ENCODE results near the gene TMPRSS11F.

TMPRSS11F gene

DNA sequence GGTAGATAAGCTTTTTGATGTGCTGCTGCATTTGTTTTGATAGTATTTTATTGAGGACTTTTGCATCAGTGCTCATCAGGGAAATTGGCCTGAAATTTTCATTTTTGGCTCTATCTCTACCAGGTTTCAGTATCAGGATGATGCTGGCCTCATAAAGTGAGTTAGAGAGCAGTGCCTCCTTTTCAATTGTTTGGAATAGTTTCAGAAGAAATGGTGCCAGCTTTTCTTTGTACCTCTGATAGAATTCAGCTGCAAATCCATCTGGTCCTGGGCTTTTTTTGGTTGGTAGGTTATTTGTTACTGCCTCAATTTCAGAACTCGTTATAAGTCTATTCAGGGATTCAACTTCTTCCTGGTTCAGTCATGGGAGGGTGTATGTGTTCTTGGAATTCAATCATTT lies 15.6 kb upstream of the TMPRSS11F start:
- in situ Hi-C loops (cut with HindIII; ENCODE audit: low pct_unique_long_range_greater_than_20kb, low sequenced_read_pairs) = no loop called here
- no peak for TF ChIP-seq JUND (IDR thresholded peaks at IDR 0.05; ENCODE audit: low read depth)
- no peak for DNase-seq (ENCODE audit: low read depth in 1 of 2, low spot score in 1 of 2)

DNA sequence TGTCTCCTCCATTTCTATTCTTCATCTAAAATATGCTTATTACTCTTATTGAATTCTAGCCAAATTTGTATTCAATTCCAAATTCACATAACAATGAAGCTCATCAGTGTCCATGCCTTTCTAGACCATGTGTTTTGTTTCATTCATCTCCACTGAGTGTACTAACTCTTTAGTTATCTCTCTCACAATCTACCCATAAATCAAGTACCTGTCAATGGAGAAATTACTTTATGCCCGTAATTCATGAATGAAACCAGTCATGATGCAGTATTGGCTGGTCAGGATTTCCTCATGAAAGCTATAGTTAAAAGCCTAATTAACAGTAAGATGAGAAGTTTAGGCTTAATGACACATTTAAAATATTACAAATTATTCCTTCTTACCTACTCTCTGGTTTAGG lies 12.2 kb upstream of the TMPRSS11F start:
- no peak for DNase-seq (ENCODE audit: low read depth in 1 of 2, low spot score in 1 of 2)
- no peak for TF ChIP-seq JUND (IDR thresholded peaks at IDR 0.05; ENCODE audit: low read depth)
- in situ Hi-C loops (cut with HindIII; ENCODE audit: low pct_unique_long_range_greater_than_20kb, low sequenced_read_pairs) = no loop called here

DNA sequence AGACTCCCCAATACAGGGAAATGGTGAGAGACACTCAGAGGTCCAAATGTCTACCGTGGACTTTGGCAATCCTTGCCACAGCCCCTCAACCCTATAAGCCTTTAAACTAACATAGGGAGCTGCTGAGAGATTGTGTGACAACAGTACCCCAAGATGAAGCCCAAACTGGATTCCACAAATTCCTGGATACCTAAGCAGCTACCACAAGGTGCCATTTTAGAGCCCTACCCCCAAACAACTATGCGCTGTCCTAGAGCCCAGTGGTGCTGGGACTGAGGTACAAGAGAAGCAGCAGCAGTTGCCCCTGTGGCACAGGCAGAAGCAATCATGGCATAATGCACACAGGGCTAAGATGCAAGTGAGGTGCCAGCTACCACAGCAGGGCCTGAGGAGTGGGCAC lies 2.7 kb upstream of the TMPRSS11F start:
- no peak for TF ChIP-seq JUND (IDR thresholded peaks at IDR 0.05; ENCODE audit: low read depth)
- in situ Hi-C loops (cut with HindIII; ENCODE audit: low pct_unique_long_range_greater_than_20kb, low sequenced_read_pairs) = no loop called here

DNA sequence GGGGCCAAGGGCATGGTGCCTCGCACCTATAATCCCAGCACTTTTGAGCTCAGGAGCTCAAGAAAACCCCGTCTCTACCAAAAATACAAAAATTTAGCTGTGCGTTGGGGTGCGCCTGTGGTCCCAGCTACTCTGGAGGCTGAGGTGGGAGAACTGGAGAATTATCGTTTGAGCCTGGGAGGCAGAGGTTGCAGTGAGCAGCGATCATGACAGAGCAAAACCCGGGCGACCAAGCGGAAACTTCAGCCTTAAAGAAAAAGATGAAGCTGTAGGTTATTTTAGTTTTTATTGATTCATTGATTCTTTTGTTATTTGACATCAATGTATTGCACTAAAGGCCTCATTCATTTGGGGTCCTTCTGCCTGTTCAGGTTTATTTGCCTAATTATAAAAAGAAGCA lies 5.4 kb downstream of the TMPRSS11F start:
- no peak for TF ChIP-seq JUND (IDR thresholded peaks at IDR 0.05; ENCODE audit: low read depth)
- no peak for DNase-seq (ENCODE audit: low read depth in 1 of 2, low spot score in 1 of 2)
- in situ Hi-C loops (cut with HindIII; ENCODE audit: low pct_unique_long_range_greater_than_20kb, low sequenced_read_pairs) = no loop called here

More for the DNA sequence above, 2.7 kb upstream of the TMPRSS11F start:
- DNase-seq (ENCODE audit: low read depth in 1 of 2, low spot score in 1 of 2) = no peak

DNA sequence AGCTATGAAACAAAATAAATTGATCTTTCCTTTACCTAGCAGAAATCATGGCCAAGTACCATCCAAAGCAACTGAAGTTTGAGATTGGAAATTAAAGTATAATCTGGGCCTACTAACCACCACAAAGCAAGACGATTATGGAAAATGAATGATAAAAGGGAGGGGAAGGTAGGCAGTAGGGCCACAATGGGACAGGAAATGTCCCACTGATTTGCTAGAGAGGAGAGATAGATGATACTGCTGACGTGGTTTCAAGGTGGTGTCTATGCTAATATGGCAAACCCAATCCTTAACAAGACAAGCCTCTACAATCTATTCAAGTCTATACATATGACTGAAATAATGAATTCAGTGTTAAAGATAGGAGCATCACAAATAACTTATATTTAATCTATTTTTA lies 6.1 kb downstream of the TMPRSS11F start:
- TF ChIP-seq JUND (IDR thresholded peaks at IDR 0.05; ENCODE audit: low read depth) = no peak
- DNase-seq (ENCODE audit: low read depth in 1 of 2, low spot score in 1 of 2) = no peak
- in situ Hi-C loops (cut with HindIII; ENCODE audit: low pct_unique_long_range_greater_than_20kb, low sequenced_read_pairs) = no loop called here

DNA sequence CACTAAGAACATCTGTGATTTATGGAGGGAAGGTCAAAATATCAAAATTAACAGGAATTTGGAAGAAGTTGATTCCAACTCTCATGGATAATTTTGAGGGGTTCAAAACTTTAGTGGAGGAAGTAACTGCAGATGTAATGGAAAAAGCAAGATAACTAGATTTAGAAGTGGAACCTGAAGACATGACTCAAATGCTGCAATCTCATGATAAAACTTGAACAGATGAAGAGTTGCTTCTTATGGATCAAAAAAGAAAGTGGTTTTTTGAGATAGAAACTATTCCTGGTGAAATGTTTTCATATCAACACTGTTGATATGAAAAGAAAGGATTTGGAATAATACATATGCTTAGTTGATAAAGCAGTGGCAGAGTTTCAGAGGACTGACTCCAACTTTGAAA lies 9.7 kb downstream of the TMPRSS11F start:
- in situ Hi-C loops (cut with HindIII; ENCODE audit: low pct_unique_long_range_greater_than_20kb, low sequenced_read_pairs) = no loop called here
- no peak for DNase-seq (ENCODE audit: low read depth in 1 of 2, low spot score in 1 of 2)
- no peak for TF ChIP-seq JUND (IDR thresholded peaks at IDR 0.05; ENCODE audit: low read depth)

DNA sequence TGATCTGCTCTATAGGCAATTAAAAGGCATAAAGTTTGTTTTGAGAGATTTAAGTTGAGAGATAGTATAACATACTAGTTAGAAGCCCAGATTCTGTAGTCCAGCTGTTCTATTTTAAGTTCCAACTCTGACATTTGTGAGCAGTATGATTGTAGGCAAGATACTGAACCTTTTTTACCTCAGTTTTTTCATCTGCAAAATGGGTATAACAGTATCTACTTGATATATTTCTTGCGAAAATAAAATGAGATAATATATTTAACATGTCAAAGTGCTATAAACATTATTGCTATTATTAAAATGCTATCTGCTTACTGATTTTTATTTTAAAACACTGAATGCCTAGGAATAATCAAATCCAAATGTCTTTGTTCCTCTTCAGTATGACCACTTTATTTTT lies 19.2 kb downstream of the TMPRSS11F start:
- no peak for TF ChIP-seq JUND (IDR thresholded peaks at IDR 0.05; ENCODE audit: low read depth)
- in situ Hi-C loops (cut with HindIII; ENCODE audit: low pct_unique_long_range_greater_than_20kb, low sequenced_read_pairs) = no loop called here

DNA sequence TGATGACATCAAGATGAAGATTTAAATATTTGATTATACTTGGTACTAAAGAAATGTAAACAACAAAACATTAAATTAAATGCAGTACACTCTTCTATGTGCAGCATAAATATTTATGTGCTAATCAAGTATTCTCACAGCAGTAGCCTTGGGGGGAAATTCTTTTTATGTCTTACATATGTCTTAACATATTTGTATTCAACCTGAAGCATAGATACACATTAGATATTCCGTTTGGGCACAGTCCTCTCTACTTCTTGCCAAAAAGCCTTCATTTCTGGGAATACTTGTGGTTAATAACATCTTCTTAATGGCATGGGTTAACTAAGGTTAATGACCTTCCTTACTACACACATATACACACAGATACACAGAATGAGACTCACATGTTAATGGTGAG lies 19.8 kb downstream of the TMPRSS11F start:
- in situ Hi-C loops (cut with HindIII; ENCODE audit: low pct_unique_long_range_greater_than_20kb, low sequenced_read_pairs) = no loop called here
- DNase-seq (ENCODE audit: low read depth in 1 of 2, low spot score in 1 of 2) = peak in 1 of 2 experiments; percentile 2
- TF ChIP-seq JUND (IDR thresholded peaks at IDR 0.05; ENCODE audit: low read depth) = no peak

More for the DNA sequence above, 19.2 kb downstream of the TMPRSS11F start:
- DNase-seq (ENCODE audit: low read depth in 1 of 2, low spot score in 1 of 2) = no peak

DNA sequence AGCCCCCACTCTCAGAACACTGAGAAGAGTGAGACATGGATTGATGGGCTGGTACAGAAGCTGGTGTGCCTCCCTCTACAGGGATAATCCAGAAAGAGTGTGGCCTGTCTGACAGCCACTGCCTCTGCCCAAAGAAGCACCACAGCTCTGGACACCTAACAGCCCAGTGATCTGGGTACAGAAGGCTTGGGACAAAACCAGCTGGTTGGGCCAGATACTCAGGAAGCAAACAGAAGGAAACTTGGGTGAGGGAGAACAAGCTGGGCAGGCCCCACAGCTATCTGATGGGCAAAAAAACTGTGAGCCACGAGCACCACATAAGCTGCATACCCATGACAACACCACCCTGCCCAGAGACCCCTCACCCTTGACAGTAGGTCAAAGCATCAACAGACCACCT lies 46.9 kb downstream of the TMPRSS11F start:
- TF ChIP-seq JUND (IDR thresholded peaks at IDR 0.05; ENCODE audit: low read depth) = no peak
- in situ Hi-C loops (cut with HindIII; ENCODE audit: low pct_unique_long_range_greater_than_20kb, low sequenced_read_pairs) = no loop called here
- DNase-seq (ENCODE audit: low read depth in 1 of 2, low spot score in 1 of 2) = peak in 1 of 2 experiments; percentile 58

DNA sequence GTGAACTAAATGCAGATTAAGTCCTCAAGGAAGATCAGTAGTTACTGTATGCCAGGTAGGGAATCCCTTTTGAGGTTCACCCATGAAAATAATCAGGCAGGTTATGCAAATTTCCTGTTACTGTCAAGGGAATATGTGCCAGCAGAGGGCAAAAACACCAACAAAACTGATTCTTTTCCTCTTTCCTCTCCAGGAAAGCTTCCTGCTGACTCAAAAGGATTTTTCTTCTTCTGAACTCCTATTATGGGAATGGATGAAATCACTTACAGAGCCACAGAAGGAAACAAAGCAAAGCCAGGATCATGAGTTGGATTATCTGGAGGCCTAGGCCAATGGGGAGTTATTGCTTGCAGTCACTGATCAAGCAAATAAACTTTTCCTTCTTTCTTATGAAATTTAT lies 49.7 kb downstream of the TMPRSS11F start:
- TF ChIP-seq JUND (IDR thresholded peaks at IDR 0.05; ENCODE audit: low read depth) = no peak
- no peak for DNase-seq (ENCODE audit: low read depth in 1 of 2, low spot score in 1 of 2)
- in situ Hi-C loops (cut with HindIII; ENCODE audit: low pct_unique_long_range_greater_than_20kb, low sequenced_read_pairs) = no loop called here

DNA sequence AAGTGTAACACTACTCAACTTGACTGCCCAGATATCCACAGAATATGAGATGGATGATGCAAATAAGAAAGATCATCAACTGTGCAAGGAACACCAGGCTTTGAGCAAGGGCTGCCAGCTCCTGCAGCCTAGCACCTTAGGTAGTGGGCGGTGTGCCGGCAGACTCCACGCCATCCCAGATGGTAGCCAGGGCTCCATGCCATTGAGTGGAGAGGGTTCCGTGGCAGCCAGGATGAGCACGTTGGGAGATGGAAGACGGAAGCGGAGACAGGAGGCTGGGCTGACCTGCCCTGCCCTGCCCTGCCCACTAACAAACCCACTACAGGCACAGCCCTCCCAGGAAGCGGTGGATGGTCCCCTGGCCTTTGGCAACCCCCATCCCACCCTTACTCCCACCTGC lies 51.9 kb downstream of the TMPRSS11F start:
- DNase-seq (ENCODE audit: low read depth in 1 of 2, low spot score in 1 of 2) = no peak
- no peak for TF ChIP-seq JUND (IDR thresholded peaks at IDR 0.05; ENCODE audit: low read depth)
- in situ Hi-C loops (cut with HindIII; ENCODE audit: low pct_unique_long_range_greater_than_20kb, low sequenced_read_pairs) = no loop called here

DNA sequence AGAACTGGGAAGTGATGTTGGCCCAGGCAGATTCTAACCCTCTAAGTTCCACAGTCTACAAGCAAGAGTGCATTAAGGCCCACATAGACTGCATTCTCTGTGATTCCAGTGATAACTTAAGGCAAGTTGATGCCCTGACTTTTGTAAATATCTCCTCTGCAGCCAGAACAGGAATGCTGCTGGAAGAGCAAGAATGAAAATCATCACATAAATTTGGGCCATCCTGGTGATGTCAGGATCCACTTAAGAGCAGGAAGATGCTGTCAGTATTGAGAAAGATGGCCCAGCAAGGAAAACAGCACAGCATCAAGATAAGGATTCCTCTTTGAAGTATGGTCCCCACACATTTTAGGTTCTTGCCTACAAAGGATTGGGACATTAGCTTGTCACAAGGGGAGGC lies 52.4 kb downstream of the TMPRSS11F start:
- in situ Hi-C loops (cut with HindIII; ENCODE audit: low pct_unique_long_range_greater_than_20kb, low sequenced_read_pairs) = no loop called here
- TF ChIP-seq JUND (IDR thresholded peaks at IDR 0.05; ENCODE audit: low read depth) = no peak
- DNase-seq (ENCODE audit: low read depth in 1 of 2, low spot score in 1 of 2) = no peak

DNA sequence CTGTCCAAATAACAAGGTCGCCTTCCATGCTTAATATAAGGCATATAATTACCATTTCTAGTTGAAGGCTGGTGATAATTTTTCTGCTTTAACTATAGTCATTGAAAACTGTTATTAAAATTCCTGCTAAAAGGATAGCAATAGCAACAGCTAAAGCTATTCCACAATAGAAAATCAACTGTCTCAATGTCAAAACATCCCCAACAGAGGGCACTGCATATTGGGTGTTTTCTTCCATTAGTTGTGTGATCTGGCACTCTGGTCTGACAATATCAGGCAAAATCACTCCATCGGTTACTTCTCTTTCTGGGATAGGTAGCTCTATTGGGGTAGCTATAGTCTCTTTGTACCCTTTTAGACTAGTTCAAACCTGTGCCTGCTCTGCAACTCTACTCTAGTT lies 53.5 kb downstream of the TMPRSS11F start:
- no peak for DNase-seq (ENCODE audit: low read depth in 1 of 2, low spot score in 1 of 2)
- in situ Hi-C loops (cut with HindIII; ENCODE audit: low pct_unique_long_range_greater_than_20kb, low sequenced_read_pairs) = no loop called here
- TF ChIP-seq JUND (IDR thresholded peaks at IDR 0.05; ENCODE audit: low read depth) = no peak

DNA sequence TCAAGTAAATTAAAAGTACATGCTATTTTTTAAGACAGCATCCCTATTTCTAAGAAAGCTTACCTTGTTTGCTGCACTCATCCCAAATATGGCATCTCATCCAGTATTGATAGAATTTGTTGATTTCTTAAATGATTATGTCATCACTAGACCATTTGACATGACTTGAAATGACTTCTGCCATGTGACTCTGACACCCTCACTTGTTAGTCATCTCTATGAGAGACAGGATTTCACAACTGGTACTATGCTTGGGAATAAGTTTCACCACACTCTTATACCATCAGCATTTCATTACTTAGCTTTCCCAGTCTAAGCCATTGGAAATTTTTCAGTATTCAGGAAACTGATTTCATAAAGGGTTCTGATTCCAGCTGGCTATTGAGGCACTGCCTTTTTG lies 55.3 kb downstream of the TMPRSS11F start:
- no peak for DNase-seq (ENCODE audit: low read depth in 1 of 2, low spot score in 1 of 2)
- TF ChIP-seq JUND (IDR thresholded peaks at IDR 0.05; ENCODE audit: low read depth) = no peak
- in situ Hi-C loops (cut with HindIII; ENCODE audit: low pct_unique_long_range_greater_than_20kb, low sequenced_read_pairs) = no loop called here
